DND-41 (cell line): Measurements from ENCODE around the gene MITF.

Experiments used
- ATAC-seq: fragments of 200-7000 bp; cut with Tn5 transposase; 3 replicates; pipeline ENCODE4 v1.9.1; 2021; ENCODE audit warnings: low read depth; ENCODE audit not compliant: insufficient read depth
- DNase-seq: peaks from one replicate; pipeline ENCODE4 v3.0.0-alpha.2; 2020
- H2AFZ ChIP-seq: 2 replicates; pipeline ENCODE4 v1.6.0; 2012; ENCODE audit warnings: low read depth, low read length
- H3K27ac ChIP-seq: 2 replicates; pipeline ENCODE4 v1.5.1; 2012; ENCODE audit warnings: low read length, inconsistent platforms
- H3K27me3 ChIP-seq: fragments of 200-600 bp; sonication (generic); 2 replicates; pipeline ENCODE4 v1.6.0; 2012; ENCODE audit warnings: low read length, mild to moderate bottlenecking, inconsistent platforms; ENCODE audit not compliant: insufficient read depth, poor library complexity
- H3K36me3 ChIP-seq: 2 replicates; pipeline ENCODE4 v1.5.1; 2012; ENCODE audit warnings: low read length, inconsistent platforms; ENCODE audit not compliant: insufficient read depth
- H3K4me1 ChIP-seq: 2 replicates; pipeline ENCODE4 v1.5.1; 2012; ENCODE audit warnings: mild to moderate bottlenecking, low read length; ENCODE audit not compliant: insufficient read depth
- H3K4me2 ChIP-seq: 2 replicates; pipeline ENCODE4 v1.6.0; 2012; ENCODE audit warnings: mild to moderate bottlenecking, moderate library complexity, low read length, inconsistent platforms; ENCODE audit not compliant: insufficient read depth
- H3K4me3 ChIP-seq, 2 experiments: fragments of 200-600 bp in 1 of 2; shearing (Covaris generic) in 1 of 2; 2 replicates each; pipeline ENCODE4 v1.5.1; 2012 to 2016; ENCODE audit warnings: inconsistent platforms in 2 of 2, low read length in 2 of 2, mild to moderate bottlenecking in 2 of 2, low read depth in 1 of 2, moderate library complexity in 1 of 2
- H3K79me2 ChIP-seq: 2 replicates; pipeline ENCODE4 v1.6.0; 2012; ENCODE audit warnings: low read length, inconsistent platforms; ENCODE audit not compliant: insufficient read depth
- H3K9ac ChIP-seq: 2 replicates; pipeline ENCODE4 v1.6.0; 2012; ENCODE audit warnings: low read depth, mild to moderate bottlenecking, inconsistent platforms, low read length, moderate library complexity
- H3K9me3 ChIP-seq: 2 replicates; pipeline ENCODE4 v1.5.1; 2012; ENCODE audit warnings: low read length, moderate library complexity, mild to moderate bottlenecking, inconsistent platforms; ENCODE audit not compliant: insufficient read depth, severe bottlenecking
- H4K20me1 ChIP-seq: 2 replicates; pipeline ENCODE4 v1.6.0; 2012; ENCODE audit warnings: low read length; ENCODE audit not compliant: insufficient read depth
- EZH2 ChIP-seq: IDR thresholded peaks from 3 replicates; pipeline ENCODE4 v1.6.1; 2012; ENCODE audit warnings: borderline replicate concordance, low read depth, mild to moderate bottlenecking, moderate library complexity, low read length, inconsistent platforms; ENCODE audit not compliant: severe bottlenecking
- TF ChIP-seq, protein P1 (sequence below): IDR thresholded peaks from 2 replicates; pipeline ENCODE4 v1.5.1; 2012; ENCODE audit warnings: borderline replicate concordance, low read length, moderate library complexity, mild to moderate bottlenecking; ENCODE audit not compliant: poor library complexity, severe bottlenecking; ENCODE audit errors: extremely low read depth

The MITF gene

DNA sequence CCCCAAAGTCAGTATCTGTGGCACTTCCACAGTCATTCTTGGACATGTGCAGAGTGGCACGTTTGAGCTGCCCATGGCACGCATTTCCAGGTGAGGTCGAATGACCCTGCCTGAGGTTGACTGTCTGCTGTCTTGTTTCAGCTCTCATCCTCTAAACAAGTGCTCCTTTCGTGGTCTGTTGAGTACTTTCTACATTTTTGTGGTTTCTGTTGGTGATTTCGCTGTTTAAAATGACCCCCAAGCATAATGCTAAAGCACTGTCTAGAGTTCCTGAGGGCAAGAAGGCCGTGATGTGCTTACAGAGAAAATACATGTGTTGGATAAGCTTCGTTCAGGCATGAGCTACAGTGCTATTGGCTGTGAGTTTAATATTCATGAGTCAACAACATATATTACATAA, 220.3 kb downstream of the MITF start:
- Histone ChIP-seq H3K27ac (no peak overlapping the region), H3K9me3 (no peaks in the 10 kb centered on the region), H3K36me3 (no peaks in the 10 kb centered on the region), H3K4me2 (no peak overlapping the region), H2AFZ (no peak overlapping the region), H3K9ac (no peak overlapping the region), H3K4me1 (no peaks in the 10 kb centered on the region), H3K4me3 (no peak overlapping the region), H3K79me2 (no peaks in the 10 kb centered on the region), H3K27me3 (peaks cover 13% of the 10 kb centered on the region), H4K20me1 (no peaks in the 10 kb centered on the region)
- no peak for ATAC-seq
- TF ChIP-seq, protein P1, sequence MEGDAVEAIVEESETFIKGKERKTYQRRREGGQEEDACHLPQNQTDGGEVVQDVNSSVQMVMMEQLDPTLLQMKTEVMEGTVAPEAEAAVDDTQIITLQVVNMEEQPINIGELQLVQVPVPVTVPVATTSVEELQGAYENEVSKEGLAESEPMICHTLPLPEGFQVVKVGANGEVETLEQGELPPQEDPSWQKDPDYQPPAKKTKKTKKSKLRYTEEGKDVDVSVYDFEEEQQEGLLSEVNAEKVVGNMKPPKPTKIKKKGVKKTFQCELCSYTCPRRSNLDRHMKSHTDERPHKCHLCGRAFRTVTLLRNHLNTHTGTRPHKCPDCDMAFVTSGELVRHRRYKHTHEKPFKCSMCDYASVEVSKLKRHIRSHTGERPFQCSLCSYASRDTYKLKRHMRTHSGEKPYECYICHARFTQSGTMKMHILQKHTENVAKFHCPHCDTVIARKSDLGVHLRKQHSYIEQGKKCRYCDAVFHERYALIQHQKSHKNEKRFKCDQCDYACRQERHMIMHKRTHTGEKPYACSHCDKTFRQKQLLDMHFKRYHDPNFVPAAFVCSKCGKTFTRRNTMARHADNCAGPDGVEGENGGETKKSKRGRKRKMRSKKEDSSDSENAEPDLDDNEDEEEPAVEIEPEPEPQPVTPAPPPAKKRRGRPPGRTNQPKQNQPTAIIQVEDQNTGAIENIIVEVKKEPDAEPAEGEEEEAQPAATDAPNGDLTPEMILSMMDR: no peak
- TF ChIP-seq EZH2: no peak
- no peak for DNase-seq

- Histone ChIP-seq H3K9ac (no peak overlapping the region), H3K9me3 (no peaks in the 10 kb centered on the region), H2AFZ (no peak overlapping the region), H3K27me3 (peaks cover 6% of the 10 kb centered on the region), H3K4me1 (no peaks in the 10 kb centered on the region), H3K4me2 (no peak overlapping the region), H4K20me1 (no peaks in the 10 kb centered on the region), H3K79me2 (no peaks in the 10 kb centered on the region), H3K36me3 (no peaks in the 10 kb centered on the region), H3K4me3 (no peak overlapping the region), H3K27ac (no peak overlapping the region)
- TF ChIP-seq, protein P1: no peak
- no peak for ATAC-seq
- DNase-seq: no peak
Measured at GRCh38 chr3:69961706-69962439, 222.6 kb downstream of the MITF start.

GRCh38 chr3:69963643-69964042, 224.4 kb downstream of the MITF start:
- DNase-seq: no peak
- Histone ChIP-seq H3K27me3 (peaks cover 4% of the 10 kb centered on the region), H3K4me3 (no peak overlapping the region), H4K20me1 (no peaks in the 10 kb centered on the region), H3K36me3 (no peaks in the 10 kb centered on the region), H3K9me3 (no peaks in the 10 kb centered on the region), H3K4me1 (no peaks in the 10 kb centered on the region), H2AFZ (no peak overlapping the region), H3K4me2 (no peak overlapping the region), H3K79me2 (no peaks in the 10 kb centered on the region), H3K9ac (no peak overlapping the region), H3K27ac (no peak overlapping the region)
- ATAC-seq: no peak
- TF ChIP-seq, protein P1: no peak
- TF ChIP-seq EZH2: no peak

GRCh38 chr3:69967156-69967555, 227.9 kb downstream of the MITF start:
- H2AFZ ChIP-seq: no peak overlapping the region
- no peak for TF ChIP-seq EZH2
- TF ChIP-seq, protein P1: no peak
- DNase-seq (no peak), ATAC-seq (no peak)
- H4K20me1 ChIP-seq: no peaks in the 10 kb centered on the region
- H3K36me3 ChIP-seq: no peaks in the 10 kb centered on the region
- no peak overlapping the region for H3K9ac ChIP-seq
- no peaks in the 10 kb centered on the region for H3K9me3 ChIP-seq
- no peaks in the 10 kb centered on the region for H3K79me2 ChIP-seq
- no peak overlapping the region for H3K4me2 ChIP-seq
- H3K4me1 ChIP-seq: no peaks in the 10 kb centered on the region
- H3K4me3 ChIP-seq: no peak overlapping the region
- H3K27ac ChIP-seq: no peak overlapping the region
- H3K27me3 ChIP-seq: peaks cover 4% of the 10 kb centered on the region
